Tibial nerve (tissue), 4 donors: ENCODE results near the gene SERTAD1. TPM values are rescaled to one million over a fixed set of nuclear protein-coding genes. Genes with fewer than 3 reads are reported as not detected.
A peak's percentile ranks its signal among the peaks of the same experiment; 100 is the strongest.

Experiments
- DNase-seq, 2 donors: peaks; one replicate each; pipeline ENCODE4 v3.0.0-alpha.2; 2019; ENCODE audit warnings: low spot score in 2 of 2
- H3K27ac ChIP-seq, 4 donors: fragments of 200-600 bp; sonication (generic) in 3 of 4; one replicate each; pipeline ENCODE4 v1.5.1; 2017 to 2019; ENCODE audit warnings: mild to moderate bottlenecking in 1 of 4
- H3K27me3 ChIP-seq, 2 donors: fragments of 200-600 bp; sonication (generic) in 1 of 2; one replicate each; pipeline versions ENCODE4 v1.5.1 to v1.6.0; 2017 to 2019
- H3K36me3 ChIP-seq, 3 donors: fragments of 200-600 bp; sonication (generic); one replicate each; pipeline ENCODE4 v1.5.1; 2018 to 2019
- H3K4me1 ChIP-seq, 4 donors: fragments of 200-600 bp; sonication (generic) in 3 of 4; one replicate each; pipeline ENCODE4 v1.5.1; 2017 to 2019
- H3K4me3 ChIP-seq, 4 donors: fragments of 200-600 bp; sonication (generic) in 3 of 4; one replicate each; pipeline ENCODE4 v1.5.1; 2017 to 2019; ENCODE audit warnings: mild to moderate bottlenecking in 1 of 4, moderate library complexity in 1 of 4
- H3K9me3 ChIP-seq, 4 donors: fragments of 200-600 bp; sonication (generic) in 3 of 4; one replicate each; pipeline ENCODE4 v1.5.1; 2017 to 2019
- EP300 ChIP-seq, 2 donors: sonication (generic); formaldehyde crosslinking; IDR thresholded peaks; one replicate each; pipeline ENCODE4 v1.6.1; 2017; ENCODE audit warnings: antibody characterized with exemption in 2 of 2, mild to moderate bottlenecking in 1 of 2
- POLR2A ChIP-seq, 2 donors: fragments of 450-650 bp; IDR thresholded peaks; one replicate each; pipeline ENCODE4 v1.6.1; 2017; ENCODE audit warnings: antibody characterized with exemption in 2 of 2, mild to moderate bottlenecking in 2 of 2, moderate library complexity in 2 of 2
- WGBS, 2 donors: methylation state at CpG; one replicate each; pipeline ENCODE4 v1.1.5; 2018; 5-methylcytosine and 5-hydroxymethylcytosine counted together
- total RNA-seq, 4 donors: library from RNA; depleted of rRNA; stranded (reverse); fragments of >200 nt; gene quantifications; one replicate each; pipeline ENCODE4 v1.1.0, GENCODE V29; 2016
- TF ChIP-seq, protein P1 (sequence below), 5 experiments: fragments of 200-600 bp in 3 of 5; fragments of 450-650 bp in 2 of 5; sonication (generic) in 3 of 5; IDR thresholded peaks; one replicate each; pipeline ENCODE4 v1.5.1; 2016 to 2019; ENCODE audit warnings: antibody characterized with exemption in 5 of 5, mild to moderate bottlenecking in 3 of 5, moderate library complexity in 2 of 5

SERTAD1 gene
- total RNA-seq, 4 donors from 2014 or later, result 18.9 to 22.2 (median 20.4) TPM

- Histone ChIP-seq H3K4me1 (peaks cover 0 to 47% (median 12%) of the 10 kb centered on the region in 4 donors), H3K36me3 (peaks cover 0 to 9% (median 4%) of the 10 kb centered on the region in 3 donors), H3K27ac (peak overlapping the region in 2 of 4 donors; percentile 95), H3K9me3 (no peaks in the 10 kb centered on the region), H3K4me3 (no peak overlapping the region), H3K27me3 (peaks cover 0 to 4% of the 10 kb centered on the region in 2 donors)
- TF ChIP-seq EP300 (IDR thresholded peaks at IDR 0.05) (no peak), POLR2A (IDR thresholded peaks at IDR 0.05) (no peak)
- TF ChIP-seq, protein P1, sequence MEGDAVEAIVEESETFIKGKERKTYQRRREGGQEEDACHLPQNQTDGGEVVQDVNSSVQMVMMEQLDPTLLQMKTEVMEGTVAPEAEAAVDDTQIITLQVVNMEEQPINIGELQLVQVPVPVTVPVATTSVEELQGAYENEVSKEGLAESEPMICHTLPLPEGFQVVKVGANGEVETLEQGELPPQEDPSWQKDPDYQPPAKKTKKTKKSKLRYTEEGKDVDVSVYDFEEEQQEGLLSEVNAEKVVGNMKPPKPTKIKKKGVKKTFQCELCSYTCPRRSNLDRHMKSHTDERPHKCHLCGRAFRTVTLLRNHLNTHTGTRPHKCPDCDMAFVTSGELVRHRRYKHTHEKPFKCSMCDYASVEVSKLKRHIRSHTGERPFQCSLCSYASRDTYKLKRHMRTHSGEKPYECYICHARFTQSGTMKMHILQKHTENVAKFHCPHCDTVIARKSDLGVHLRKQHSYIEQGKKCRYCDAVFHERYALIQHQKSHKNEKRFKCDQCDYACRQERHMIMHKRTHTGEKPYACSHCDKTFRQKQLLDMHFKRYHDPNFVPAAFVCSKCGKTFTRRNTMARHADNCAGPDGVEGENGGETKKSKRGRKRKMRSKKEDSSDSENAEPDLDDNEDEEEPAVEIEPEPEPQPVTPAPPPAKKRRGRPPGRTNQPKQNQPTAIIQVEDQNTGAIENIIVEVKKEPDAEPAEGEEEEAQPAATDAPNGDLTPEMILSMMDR (IDR thresholded peaks at IDR 0.05), result no peak
- 85 to 87% methylated on average over 3 of the region's 3 CpGs for WGBS, 2 donors
- DNase-seq, result no peak
These were observed 7.8 kb downstream of the SERTAD1 start for GRCh38 chr19:40418040-40418439.

GRCh38 chr19:40417643-40417981, 8.2 kb downstream of the SERTAD1 start:
- 59 to 61% methylated on average over 4 of the region's 4 CpGs for WGBS, 2 donors
- H3K9me3 ChIP-seq, result no peaks in the 10 kb centered on the region
- peaks cover 0 to 7% of the 10 kb centered on the region in 2 donors for H3K27me3 ChIP-seq
- peak overlapping the region; percentile 59 to 95 (median 82) for H3K27ac ChIP-seq
- peaks cover 0 to 43% (median 9%) of the 10 kb centered on the region in 4 donors for H3K4me1 ChIP-seq
- H3K4me3 ChIP-seq, result no peak overlapping the region
- H3K36me3 ChIP-seq, result peaks cover 0 to 5% (median under 1%) of the 10 kb centered on the region in 3 donors
- no peak for DNase-seq
- TF ChIP-seq EP300 (IDR thresholded peaks at IDR 0.05) (no peak), POLR2A (IDR thresholded peaks at IDR 0.05) (no peak)
- TF ChIP-seq, protein P1 (IDR thresholded peaks at IDR 0.05), result no peak

DNA sequence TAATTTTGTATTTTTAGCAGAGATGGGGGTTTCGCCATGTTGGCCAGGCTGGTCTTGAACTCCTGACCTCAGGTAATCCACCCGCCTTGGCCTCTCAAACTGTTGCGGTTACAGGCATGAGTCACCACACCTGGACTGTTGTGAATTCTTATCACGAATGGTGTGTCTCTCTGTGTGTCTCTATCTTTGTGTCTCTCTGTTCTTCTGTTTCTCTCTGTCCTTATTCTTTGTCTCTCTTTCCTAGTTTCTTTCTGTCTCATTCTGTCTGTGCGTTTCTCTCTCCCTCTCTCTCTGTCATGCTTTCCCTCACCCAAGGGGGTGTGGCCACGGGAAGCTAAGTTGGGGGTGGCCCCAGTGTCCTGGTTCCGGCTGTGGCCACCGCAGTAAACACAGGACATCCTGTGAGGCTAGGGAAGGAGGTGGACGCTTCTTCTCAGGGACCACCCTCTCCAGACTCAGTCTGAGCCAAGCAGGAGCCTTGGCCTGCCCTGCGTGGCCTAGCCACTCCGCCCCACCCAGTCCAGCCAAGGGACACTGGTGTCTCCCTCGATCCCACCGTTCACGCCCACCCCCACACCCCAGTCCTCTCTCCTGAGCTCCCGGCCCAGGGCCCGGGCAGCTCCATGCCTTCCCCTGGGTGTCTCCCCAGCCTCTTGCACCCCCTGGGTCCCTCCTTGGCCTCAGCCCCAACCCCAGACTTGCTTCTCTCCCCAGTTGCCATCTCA, 8.7 kb downstream of the SERTAD1 start:
- Histone ChIP-seq H3K4me1 (peaks cover 0 to 38% (median 7%) of the 10 kb centered on the region in 4 donors), H3K27ac (peak overlapping the region; percentile 59 to 95 (median 82)), H3K27me3 (peaks cover 0 to 7% of the 10 kb centered on the region in 2 donors), H3K4me3 (no peak overlapping the region), H3K9me3 (no peaks in the 10 kb centered on the region), H3K36me3 (no peaks in the 10 kb centered on the region)
- peak in 1 of 2 donors; percentile 58 for TF ChIP-seq POLR2A (IDR thresholded peaks at IDR 0.05)
- TF ChIP-seq EP300 (IDR thresholded peaks at IDR 0.05), result peak in 1 of 2 donors; percentile 60
- TF ChIP-seq, protein P1 (IDR thresholded peaks at IDR 0.05), result no peak
- 32 to 40% methylated on average over 15 to 16 of the region's 16 CpGs for WGBS, 2 donors
- DNase-seq, result peak; percentile 46 to 47

- no peaks in the 10 kb centered on the region for H3K9me3 ChIP-seq
- 94 to 100% methylated on average over 2 of the region's 2 CpGs for WGBS, 2 donors
- H3K36me3 ChIP-seq, result no peaks in the 10 kb centered on the region
- peaks cover 0 to 7% of the 10 kb centered on the region in 2 donors for H3K27me3 ChIP-seq
- no peak for DNase-seq
- no peak for TF ChIP-seq POLR2A (IDR thresholded peaks at IDR 0.05)
- no peak for TF ChIP-seq EP300 (IDR thresholded peaks at IDR 0.05)
- TF ChIP-seq, protein P1 (IDR thresholded peaks at IDR 0.05), result no peak
- H3K4me1 ChIP-seq, result peaks cover 0 to 43% (median 0%) of the 10 kb centered on the region in 4 donors
- H3K4me3 ChIP-seq, result no peak overlapping the region
- peak overlapping the region in 3 of 4 donors; percentile 37 to 95 (median 95) for H3K27ac ChIP-seq
These were observed 10.0 kb downstream of the SERTAD1 start for GRCh38 chr19:40415768-40416167.
